ENCODE data around the gene MAFB.

The MAFB gene

GRCh38 chr20:40655451-40655850, 33.6 kb downstream of the MAFB start:
- DNase-seq (ENCODE audit: low read depth) = no peak

GRCh38 chr20:40654876-40655275, 34.2 kb downstream of the MAFB start:
- DNase-seq (ENCODE audit: low read depth) = no peak

- no peak for DNase-seq (ENCODE audit: low read depth)
These were observed 36.5 kb downstream of the MAFB start for GRCh38 chr20:40652441-40652987.

- no peak for DNase-seq (ENCODE audit: low read depth)
These were observed 37.9 kb downstream of the MAFB start for GRCh38 chr20:40651151-40651550.

GRCh38 chr20:40650707-40651106, 38.3 kb downstream of the MAFB start:
- no peak for DNase-seq (ENCODE audit: low read depth)

GRCh38 chr20:40648210-40649072, 40.6 kb downstream of the MAFB start:
- no peak for DNase-seq (ENCODE audit: low read depth)

- DNase-seq (ENCODE audit: low read depth) = no peak
These were observed 42.2 kb downstream of the MAFB start for GRCh38 chr20:40646813-40647212.

- DNase-seq (ENCODE audit: low read depth) = no peak
These were observed 42.7 kb downstream of the MAFB start for GRCh38 chr20:40646361-40646760.

GRCh38 chr20:40644863-40645262, 44.2 kb downstream of the MAFB start:
- no peak for DNase-seq (ENCODE audit: low read depth)

- DNase-seq (ENCODE audit: low read depth) = no peak
These were observed 45.1 kb downstream of the MAFB start for GRCh38 chr20:40643891-40644290.

- DNase-seq (ENCODE audit: low read depth) = no peak
These were observed 47.2 kb downstream of the MAFB start for GRCh38 chr20:40641809-40642208.

GRCh38 chr20:40641202-40641601, 47.8 kb downstream of the MAFB start:
- no peak for DNase-seq (ENCODE audit: low read depth)

GRCh38 chr20:40640667-40641066, 48.4 kb downstream of the MAFB start:
- DNase-seq (ENCODE audit: low read depth) = no peak

GRCh38 chr20:40639676-40640355, 49.2 kb downstream of the MAFB start:
- DNase-seq (ENCODE audit: low read depth) = no peak

- no peak for DNase-seq (ENCODE audit: low read depth)
These were observed 49.9 kb downstream of the MAFB start for GRCh38 chr20:40639132-40639531.

- no peak for DNase-seq (ENCODE audit: low read depth)
These were observed 50.6 kb downstream of the MAFB start for GRCh38 chr20:40638414-40638813.

GRCh38 chr20:40637176-40637575, 51.9 kb downstream of the MAFB start:
- no peak for DNase-seq (ENCODE audit: low read depth)

- no peak for DNase-seq (ENCODE audit: low read depth)
These were observed 52.5 kb downstream of the MAFB start for GRCh38 chr20:40636486-40636885.

- DNase-seq (ENCODE audit: low read depth) = no peak
These were observed 53.1 kb downstream of the MAFB start for GRCh38 chr20:40635971-40636370.

Data from GM04503 (cell line).